HEK293T (cell line): ENCODE measurements around the gene FHOD3.

ENCODE experiments used
- CTCF ChIA-PET: fragments of 350-600 bp; formaldehyde crosslinking; extraction: SDS; loops from one replicate; lab custom pipeline; 2021; ENCODE audit warnings: antibody characterized with exemption, inconsistent platforms; lab: Yijun Ruan, JAX
- POLR2A ChIA-PET: fragments of 350-600 bp; formaldehyde crosslinking; extraction: SDS; loops from one replicate; lab custom pipeline; 2020; ENCODE audit warnings: antibody characterized with exemption, inconsistent platforms; lab: Yijun Ruan, JAX
- DNase-seq: peaks from one replicate; pipeline ENCODE4 v3.0.0; 2012; ENCODE audit warnings: mixed read lengths; ENCODE audit errors: extremely low spot score
- ARNT ChIP-seq: fragments of 450-650 bp; IDR thresholded peaks from 2 replicates; pipeline ENCODE4 v1.6.1; 2017; ENCODE audit warnings: mild to moderate bottlenecking
- BHLHE40 ChIP-seq: fragments of 450-650 bp; IDR thresholded peaks from 2 replicates; pipeline ENCODE4 v1.6.1; 2016; ENCODE audit warnings: mild to moderate bottlenecking, moderate library complexity, borderline replicate concordance
- CTBP1 ChIP-seq: fragments of 450-650 bp; IDR thresholded peaks from 2 replicates; pipeline ENCODE4 v1.6.1; 2016; ENCODE audit warnings: borderline replicate concordance
- ELF4 ChIP-seq: fragments of 450-650 bp; IDR thresholded peaks from 2 replicates; pipeline ENCODE4 v1.6.1; 2017; ENCODE audit warnings: antibody characterized with exemption
- FOXA1 ChIP-seq: fragments of 450-650 bp; IDR thresholded peaks from 2 replicates; pipeline ENCODE4 v1.6.1; 2016; ENCODE audit warnings: mild to moderate bottlenecking
- FOXK2 ChIP-seq: fragments of 450-650 bp; IDR thresholded peaks from 2 replicates; pipeline ENCODE4 v1.6.1; 2016; ENCODE audit warnings: mild to moderate bottlenecking
- FOXM1 ChIP-seq: fragments of 450-650 bp; IDR thresholded peaks from 2 replicates; pipeline ENCODE4 v1.6.1; 2017; ENCODE audit warnings: mild to moderate bottlenecking, borderline replicate concordance
- HDGF ChIP-seq: fragments of 450-650 bp; IDR thresholded peaks from 2 replicates; pipeline ENCODE4 v1.6.1; 2017; ENCODE audit warnings: antibody characterized with exemption, borderline replicate concordance
- L3MBTL2 ChIP-seq: fragments of 450-650 bp; conservative IDR thresholded peaks from 2 replicates; pipeline ENCODE4 v1.6.1; 2016; ENCODE audit warnings: mild to moderate bottlenecking
- LEF1 ChIP-seq: fragments of 450-650 bp; IDR thresholded peaks from 2 replicates; pipeline ENCODE4 v1.6.1; 2017; ENCODE audit warnings: mild to moderate bottlenecking, borderline replicate concordance
- NFRKB ChIP-seq: fragments of 450-650 bp; IDR thresholded peaks from 2 replicates; pipeline ENCODE4 v1.6.1; 2016; ENCODE audit warnings: mild to moderate bottlenecking, moderate library complexity
- SP1 ChIP-seq: fragments of 450-650 bp; IDR thresholded peaks from 2 replicates; pipeline ENCODE4 v1.6.1; 2017
- SUZ12 ChIP-seq: fragments of 450-650 bp; IDR thresholded peaks from 2 replicates; pipeline ENCODE4 v1.6.1; 2016; ENCODE audit warnings: mild to moderate bottlenecking
- TARDBP ChIP-seq: fragments of 450-650 bp; IDR thresholded peaks from 2 replicates; pipeline ENCODE4 v1.6.1; 2016
- ZNF384 ChIP-seq: fragments of 450-650 bp; IDR thresholded peaks from 2 replicates; pipeline ENCODE4 v1.6.1; 2016
- TF ChIP-seq, protein P1 (sequence below): fragments of 450-650 bp; IDR thresholded peaks from 2 replicates; pipeline ENCODE4 v1.6.1; 2016

FHOD3 gene

DNA sequence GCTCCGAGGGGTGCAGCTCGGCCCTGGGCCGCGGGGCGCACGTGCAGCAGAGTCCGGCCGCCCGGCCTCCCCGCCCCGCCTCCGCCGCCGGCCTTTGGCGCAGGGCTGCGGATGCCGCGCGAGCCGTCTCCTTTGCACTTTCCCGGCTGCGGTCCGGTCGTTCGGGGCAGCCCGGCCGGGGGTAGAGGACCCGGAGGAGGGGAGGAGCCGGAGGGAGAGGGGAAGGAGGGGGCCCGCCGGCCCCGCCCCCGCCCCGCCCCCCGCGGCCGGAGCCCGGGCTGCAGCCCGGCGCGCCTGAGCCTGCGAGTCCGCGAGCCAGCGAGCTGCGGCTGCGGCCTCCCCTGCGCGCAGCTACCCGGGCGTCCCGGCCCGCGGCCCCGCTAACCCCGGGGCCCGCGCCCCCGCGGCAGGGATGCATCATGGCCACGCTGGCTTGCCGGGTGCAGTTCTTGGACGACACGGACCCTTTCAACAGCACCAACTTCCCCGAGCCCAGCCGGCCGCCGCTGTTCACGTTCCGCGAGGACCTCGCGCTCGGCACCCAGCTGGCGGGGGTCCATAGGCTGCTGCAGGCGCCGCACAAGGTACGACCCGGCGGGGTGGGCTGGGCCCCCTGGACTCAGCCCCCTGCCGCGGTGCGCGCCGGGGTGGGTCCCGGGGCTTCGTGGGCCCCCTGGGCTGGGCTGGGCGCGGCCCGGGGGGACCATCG is at the start of gene FHOD3:
FHOD3 (plus strand) TSS at position 297 of the 709 bp plus-strand sequence; CDS start at position 420, 123 bp downstream.
- POLR2A ChIA-PET, result interaction anchor here (0.5 to 1.9 kb wide), 8 partner anchors 12 to 623 kb away, joined by 3 to 9 read pairs (median 4); partner anchors contain the start of genes ELP2 and SLC39A6
- peak; percentile 95 for DNase-seq
- no peak for TF ChIP-seq FOXK2
- peak; percentile 51; the same call in 1 of the 2 replicates for TF ChIP-seq LEF1
- TF ChIP-seq FOXM1, result no peak
- CTCF ChIA-PET, result interaction anchor here (0.5 to 1.2 kb wide), 4 partner anchors 13 to 253 kb away, joined by 3 to 5 read pairs (median 4); no protein-coding TSS in a partner anchor

DNA sequence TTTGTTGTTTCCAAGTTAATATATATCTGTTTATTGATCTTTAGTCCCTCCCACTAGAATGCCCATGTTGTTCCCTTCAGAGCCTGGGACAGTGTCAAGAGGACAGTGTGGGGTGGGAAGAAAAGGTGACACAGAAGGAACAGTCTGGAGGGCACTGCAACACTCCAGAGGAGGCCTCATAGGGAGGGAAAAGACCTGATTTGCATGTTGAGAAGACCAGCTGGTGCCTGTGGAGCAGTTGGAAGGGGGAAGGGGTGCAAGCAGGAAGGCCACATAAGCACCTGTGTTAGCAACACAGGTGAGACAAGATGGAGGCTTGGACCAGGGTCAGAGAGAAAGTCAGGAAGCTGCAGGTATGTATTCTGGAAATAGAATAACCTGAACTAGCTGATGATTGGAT is 48.1 kb upstream of the FHOD3 start:
- ChIA-PET CTCF (no interaction called here), POLR2A (no interaction called here)
- no peak for DNase-seq
- TF ChIP-seq, protein P1, sequence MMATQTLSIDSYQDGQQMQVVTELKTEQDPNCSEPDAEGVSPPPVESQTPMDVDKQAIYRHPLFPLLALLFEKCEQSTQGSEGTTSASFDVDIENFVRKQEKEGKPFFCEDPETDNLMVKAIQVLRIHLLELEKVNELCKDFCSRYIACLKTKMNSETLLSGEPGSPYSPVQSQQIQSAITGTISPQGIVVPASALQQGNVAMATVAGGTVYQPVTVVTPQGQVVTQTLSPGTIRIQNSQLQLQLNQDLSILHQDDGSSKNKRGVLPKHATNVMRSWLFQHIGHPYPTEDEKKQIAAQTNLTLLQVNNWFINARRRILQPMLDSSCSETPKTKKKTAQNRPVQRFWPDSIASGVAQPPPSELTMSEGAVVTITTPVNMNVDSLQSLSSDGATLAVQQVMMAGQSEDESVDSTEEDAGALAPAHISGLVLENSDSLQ, result no peak

DNA sequence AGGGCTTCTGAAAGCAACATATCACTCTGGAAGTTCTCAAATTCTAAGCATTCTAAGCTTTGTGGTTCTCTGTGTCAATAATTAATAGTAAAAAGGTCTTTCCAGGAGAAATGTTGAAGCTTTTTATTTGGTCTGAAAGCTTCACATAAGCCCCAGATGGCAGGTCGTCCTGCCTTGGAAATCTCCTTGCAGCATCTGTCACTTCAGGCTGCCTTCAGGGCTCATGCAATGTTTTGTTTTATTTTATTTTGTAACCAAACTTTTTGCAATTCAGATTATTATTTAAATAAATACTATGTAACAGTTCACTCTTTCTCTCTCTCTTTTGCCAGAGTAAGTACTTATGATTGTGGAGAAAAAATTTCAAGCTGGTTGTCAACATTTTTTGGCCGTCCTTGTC is 46.7 kb upstream of the FHOD3 start:
- ChIA-PET CTCF (no interaction called here), POLR2A (no interaction called here)
- DNase-seq, result no peak
- TF ChIP-seq FOXM1, result no peak
- TF ChIP-seq NFRKB, result no peak
- no peak for TF ChIP-seq ELF4
- TF ChIP-seq LEF1, result no peak
- no peak for TF ChIP-seq ZNF384
- no peak for TF ChIP-seq L3MBTL2
- TF ChIP-seq ARNT, result no peak
- TF ChIP-seq CTBP1, result no peak
- no peak for TF ChIP-seq SP1
- TF ChIP-seq, protein P1, result no peak
- no peak for TF ChIP-seq FOXA1
- no peak for TF ChIP-seq FOXK2
- TF ChIP-seq TARDBP, result no peak
- no peak for TF ChIP-seq SUZ12
- TF ChIP-seq BHLHE40, result no peak

DNA sequence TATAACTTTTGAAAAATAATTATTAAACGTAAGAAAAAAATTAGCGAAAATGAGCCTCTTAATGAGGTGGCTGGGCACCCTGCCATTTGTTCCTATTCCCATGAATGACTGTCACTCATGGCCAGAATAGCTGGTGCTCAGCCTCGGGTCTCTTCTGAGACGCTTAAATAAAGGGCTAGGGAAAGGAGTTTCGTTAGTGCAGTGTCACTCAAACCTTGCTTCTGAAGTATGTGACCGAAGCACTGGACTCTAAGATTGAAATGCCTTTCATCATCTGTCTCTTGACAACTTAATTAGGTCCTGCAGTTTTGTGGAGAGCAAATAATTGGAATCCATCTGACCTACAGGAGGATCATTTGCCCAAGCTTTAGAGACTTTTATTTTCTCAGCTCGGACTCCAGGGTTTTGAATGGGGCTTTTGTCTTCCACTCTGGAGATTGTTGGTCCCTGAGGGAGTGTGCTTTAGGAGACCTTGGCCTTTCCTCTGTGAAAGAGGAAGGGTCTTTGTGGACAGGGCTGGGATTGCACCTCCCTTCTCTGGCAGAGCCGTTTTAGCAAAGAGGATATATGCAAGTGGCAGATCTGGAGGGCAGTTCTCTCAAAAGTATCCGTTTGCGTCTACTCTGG is 42.3 kb upstream of the FHOD3 start:
- no peak for DNase-seq
- TF ChIP-seq SP1, result no peak
- TF ChIP-seq, protein P1, result peak; percentile 83
- no peak for TF ChIP-seq NFRKB
- TF ChIP-seq ARNT, result no peak
- TF ChIP-seq FOXK2, result no peak
- CTCF ChIA-PET, result interaction anchor here (0.5 kb wide), 1 partner anchor 14 kb away, joined by 3 read pairs; no protein-coding TSS in a partner anchor
- POLR2A ChIA-PET, result no interaction called here

DNA sequence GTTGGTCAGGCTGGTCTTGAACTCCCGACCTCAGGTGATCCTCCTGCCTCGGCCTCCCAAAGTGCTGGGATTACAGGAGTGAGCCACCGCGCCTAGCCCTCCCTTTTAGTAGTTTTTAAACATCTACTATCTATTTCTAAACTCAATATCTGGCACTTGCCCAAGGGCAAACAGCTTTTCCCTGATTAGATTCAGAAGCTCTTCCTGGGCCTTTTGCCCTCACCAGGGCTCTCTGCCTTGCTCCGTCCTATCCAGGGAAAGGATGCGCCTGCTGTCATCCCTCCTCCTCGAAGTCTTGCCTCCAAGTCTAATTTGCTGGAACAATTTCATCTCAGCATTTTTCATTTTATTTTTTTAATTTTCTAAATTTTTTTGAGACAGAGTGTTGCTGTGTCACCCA is 41.4 kb upstream of the FHOD3 start:
- TF ChIP-seq SUZ12 (no peak), L3MBTL2 (no peak), FOXM1 (no peak), LEF1 (no peak), BHLHE40 (no peak), ELF4 (no peak), SP1 (no peak), CTBP1 (no peak), ARNT (no peak), ZNF384 (no peak), FOXK2 (no peak), NFRKB (no peak), TARDBP (no peak), HDGF (no peak)
- TF ChIP-seq, protein P1, result no peak
- ChIA-PET CTCF (no interaction called here), POLR2A (interaction anchor here (1.1 kb wide), 1 partner anchor 11 kb away, joined by 3 read pairs; no protein-coding TSS in a partner anchor)
- DNase-seq, result no peak

DNA sequence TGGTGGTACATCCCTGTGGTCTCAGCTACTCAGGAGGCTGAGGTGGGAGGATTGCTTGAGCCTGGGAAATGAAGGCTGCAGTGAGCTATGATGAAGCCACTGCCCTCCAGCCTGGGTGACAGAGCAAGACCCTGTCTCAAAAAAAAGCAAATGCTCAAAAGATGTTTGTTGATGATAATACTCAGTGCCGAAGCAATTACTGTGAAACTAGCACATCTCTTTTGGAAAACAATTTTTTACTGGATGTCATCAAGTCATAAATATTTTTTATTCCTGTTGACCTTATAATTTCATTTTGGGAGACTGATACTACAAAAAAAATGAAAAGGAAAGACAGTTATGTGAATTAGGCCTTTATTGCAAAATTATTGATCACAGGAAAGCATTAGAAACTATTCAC is 34.5 kb upstream of the FHOD3 start:
- POLR2A ChIA-PET, result interaction anchor here (0.6 kb wide), 1 partner anchor 167 kb away, joined by 3 read pairs; no protein-coding TSS in a partner anchor
- DNase-seq, result no peak
- TF ChIP-seq ZNF384 (no peak), ELF4 (no peak), L3MBTL2 (no peak), LEF1 (no peak), CTBP1 (no peak), ARNT (no peak), SUZ12 (no peak), NFRKB (no peak), TARDBP (no peak), HDGF (no peak), FOXM1 (no peak), FOXA1 (no peak), FOXK2 (no peak), BHLHE40 (no peak), SP1 (no peak)
- TF ChIP-seq, protein P1, result no peak
- CTCF ChIA-PET, result interaction anchor here (0.7 kb wide), 1 partner anchor 19 kb away, joined by 4 read pairs; no protein-coding TSS in a partner anchor
